LNCAP (cell line): ENCODE results near the gene SMYD5.

Experiments used
- TF ChIP-seq, protein P1 (sequence below): fragments of 450-650 bp; IDR thresholded peaks from 2 replicates; pipeline ENCODE4 v1.5.1; 2017; ENCODE audit warnings: mild to moderate bottlenecking

Gene SMYD5

DNA sequence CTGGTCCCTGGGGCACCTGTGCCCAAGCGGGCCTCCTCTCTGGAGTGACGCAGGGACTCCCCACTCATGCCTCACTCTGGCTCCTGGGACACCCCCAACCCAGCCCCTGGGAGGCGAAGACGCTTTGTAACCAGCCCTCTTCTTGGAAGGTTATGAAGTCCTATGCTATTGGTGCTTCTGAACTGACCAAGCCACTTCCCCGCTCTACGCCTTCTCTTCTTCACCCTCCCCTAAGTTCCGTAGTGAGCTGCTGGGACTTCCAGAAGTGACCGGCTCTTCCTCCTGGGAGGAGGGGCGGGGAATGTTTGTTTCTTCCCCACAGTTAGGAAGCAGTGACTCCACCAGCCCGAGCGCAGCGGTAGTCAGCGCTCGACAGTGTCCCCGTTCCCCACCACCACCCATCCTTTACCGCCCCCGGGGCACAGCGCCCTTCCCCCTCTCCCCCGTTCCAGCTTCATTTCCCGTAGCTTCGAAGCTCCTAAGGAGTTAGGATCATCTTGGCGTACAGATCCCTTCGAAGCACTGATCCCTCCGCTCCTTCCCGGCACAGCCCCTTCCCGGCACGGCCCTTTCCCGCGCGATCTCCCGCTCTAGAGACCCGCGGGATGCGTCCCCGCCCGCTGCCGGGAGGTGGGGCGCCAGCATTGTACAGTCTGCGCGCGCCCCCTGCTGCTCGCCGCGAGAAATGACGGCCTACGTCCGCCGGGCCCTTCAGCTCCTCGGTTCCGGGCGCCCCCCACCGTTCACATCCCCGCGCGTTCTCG is 37.0 kb upstream of the SMYD5 start:
- TF ChIP-seq, protein P1, sequence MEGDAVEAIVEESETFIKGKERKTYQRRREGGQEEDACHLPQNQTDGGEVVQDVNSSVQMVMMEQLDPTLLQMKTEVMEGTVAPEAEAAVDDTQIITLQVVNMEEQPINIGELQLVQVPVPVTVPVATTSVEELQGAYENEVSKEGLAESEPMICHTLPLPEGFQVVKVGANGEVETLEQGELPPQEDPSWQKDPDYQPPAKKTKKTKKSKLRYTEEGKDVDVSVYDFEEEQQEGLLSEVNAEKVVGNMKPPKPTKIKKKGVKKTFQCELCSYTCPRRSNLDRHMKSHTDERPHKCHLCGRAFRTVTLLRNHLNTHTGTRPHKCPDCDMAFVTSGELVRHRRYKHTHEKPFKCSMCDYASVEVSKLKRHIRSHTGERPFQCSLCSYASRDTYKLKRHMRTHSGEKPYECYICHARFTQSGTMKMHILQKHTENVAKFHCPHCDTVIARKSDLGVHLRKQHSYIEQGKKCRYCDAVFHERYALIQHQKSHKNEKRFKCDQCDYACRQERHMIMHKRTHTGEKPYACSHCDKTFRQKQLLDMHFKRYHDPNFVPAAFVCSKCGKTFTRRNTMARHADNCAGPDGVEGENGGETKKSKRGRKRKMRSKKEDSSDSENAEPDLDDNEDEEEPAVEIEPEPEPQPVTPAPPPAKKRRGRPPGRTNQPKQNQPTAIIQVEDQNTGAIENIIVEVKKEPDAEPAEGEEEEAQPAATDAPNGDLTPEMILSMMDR, result peak; percentile 85

DNA sequence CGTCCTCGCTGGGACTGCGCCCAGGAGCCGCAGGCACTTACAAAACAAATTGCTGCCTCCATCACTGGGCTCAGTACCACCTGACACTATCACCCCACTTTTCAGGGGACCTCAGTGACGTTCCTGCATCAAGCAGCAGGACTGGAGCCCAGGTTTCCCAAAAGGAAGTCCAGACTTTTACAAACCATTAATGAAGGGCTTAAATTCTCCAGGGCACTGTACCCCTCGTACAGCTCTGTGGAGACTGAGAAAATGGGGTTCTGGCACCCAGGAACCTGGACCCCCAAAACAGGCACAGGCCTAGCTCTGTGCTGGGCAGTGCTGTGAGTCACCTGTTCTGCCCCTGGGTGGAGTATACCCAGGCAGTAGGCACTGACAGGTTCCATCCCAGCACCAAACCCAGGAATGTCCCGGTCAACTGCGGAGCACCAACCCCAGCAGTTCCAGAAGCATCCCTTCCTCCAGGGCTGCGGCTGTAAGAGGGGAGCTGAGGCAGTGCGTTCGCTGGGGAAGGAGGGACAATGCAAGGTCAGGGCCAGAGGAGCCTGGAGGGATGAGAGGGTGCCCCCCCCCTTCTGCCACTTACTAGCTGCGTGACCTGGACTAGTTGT is 36.3 kb upstream of the SMYD5 start:
- TF ChIP-seq, protein P1, result 0 out of 2 replicates have a peak, but pooled peaks have one; percentile 14

DNA sequence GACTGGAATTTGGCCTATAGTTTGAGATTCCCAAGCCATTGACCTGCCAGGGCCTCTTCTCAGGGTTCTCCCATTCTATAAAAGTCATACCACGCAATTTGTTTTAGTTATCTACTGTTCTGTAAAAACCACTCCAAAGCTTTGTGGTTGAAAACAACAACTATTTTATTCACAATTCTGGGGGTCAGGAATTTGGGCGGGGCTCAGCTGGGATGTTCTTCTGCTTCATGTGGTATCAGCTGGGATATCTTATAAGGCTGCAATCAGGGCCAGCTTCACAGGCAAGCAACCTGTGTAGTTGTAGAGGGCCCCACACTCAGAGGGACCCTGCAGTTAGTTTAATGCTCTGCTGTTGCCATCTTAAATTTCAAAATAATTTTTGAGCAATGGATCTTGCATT is 28.1 kb upstream of the SMYD5 start:
- TF ChIP-seq, protein P1, result no peak

DNA sequence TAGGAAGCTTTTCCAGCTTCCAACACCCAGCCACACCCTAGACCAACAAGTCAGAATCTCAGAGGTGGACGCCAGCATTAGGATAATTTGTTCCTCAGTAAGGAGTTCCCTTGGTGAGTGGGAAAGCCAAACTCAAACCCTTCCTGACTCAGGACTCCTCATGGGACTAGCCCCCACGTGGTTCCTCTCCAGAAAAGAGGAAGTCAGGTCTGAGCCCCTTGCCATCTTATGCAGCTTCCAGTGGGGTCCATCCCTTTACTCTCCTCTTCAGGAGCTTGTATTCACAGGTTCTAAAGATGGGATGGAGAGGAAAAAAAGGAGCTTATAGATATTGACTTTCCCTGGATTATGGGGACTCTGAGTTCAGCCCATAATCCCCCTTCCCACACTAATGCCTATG is 26.5 kb upstream of the SMYD5 start:
- TF ChIP-seq, protein P1, result no peak

DNA sequence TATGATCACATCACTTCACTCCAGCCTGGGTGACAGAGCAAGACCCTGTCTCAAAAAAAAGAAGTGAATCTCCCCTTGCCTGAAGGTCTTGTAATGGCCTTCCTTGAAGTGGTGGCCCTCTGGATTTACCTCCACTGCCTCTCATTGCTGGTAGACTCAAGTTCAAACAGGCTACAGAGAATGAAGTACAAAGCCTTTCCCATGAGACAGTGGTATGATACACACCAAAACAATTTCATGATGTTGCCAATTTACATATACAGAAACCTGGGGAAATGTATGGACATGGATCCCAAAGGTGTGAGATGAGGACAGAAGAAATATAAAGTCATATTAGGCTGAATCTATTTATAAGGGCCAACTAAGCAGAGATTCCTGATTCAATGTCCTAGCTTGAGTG is 16.5 kb upstream of the SMYD5 start:
- TF ChIP-seq, protein P1, result no peak

DNA sequence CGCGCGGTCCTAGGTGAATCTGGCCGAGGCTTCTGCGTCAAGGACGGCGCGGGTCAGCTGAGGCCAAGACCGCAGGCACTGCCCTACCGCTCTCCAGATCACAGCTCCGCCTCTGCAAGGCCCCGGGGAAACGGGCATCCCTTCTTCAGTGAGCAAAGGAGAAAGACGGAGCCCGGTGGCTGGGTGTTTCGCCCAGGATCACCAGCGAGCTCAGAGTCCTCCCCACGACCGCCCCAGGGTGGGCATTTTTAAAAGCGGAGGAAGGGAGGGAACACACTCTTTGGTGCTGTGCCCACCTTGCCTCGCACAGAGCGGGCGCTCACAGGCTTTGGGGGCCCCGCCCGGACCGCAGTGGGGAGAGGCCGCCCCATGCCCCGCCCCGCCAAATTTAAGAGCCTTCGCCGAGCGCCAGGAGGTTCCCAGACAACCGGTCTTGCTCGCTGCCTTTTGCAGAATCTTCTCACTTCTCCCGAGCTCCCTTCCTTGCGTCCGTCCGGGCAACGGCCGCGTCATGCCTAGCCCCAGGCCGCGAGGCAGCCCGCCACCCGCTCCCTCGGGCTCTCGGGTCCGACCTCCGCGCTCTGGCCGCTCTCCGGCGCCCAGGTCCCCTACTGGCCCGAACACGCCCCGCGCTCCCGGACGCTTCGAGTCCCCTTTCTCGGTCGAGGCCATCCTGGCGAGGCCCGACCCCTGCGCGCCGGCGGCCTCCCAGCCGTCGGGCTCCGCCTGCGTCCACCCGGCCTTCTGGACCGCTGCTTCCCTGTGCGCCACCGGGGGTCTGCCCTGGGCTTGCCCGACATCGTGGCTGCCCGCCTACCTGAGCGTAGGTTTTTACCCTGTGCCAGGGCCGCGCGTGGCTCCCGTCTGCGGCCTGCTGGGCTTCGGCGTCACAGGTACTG is 11.6 kb upstream of the SMYD5 start, which contains the start of gene NOTO:
Gene NOTO, plus strand, starts transcription at position 419 of the 899 bp plus-strand sequence. Its CDS starts 93 bp downstream, at position 512.
- TF ChIP-seq, protein P1, result no peak

DNA sequence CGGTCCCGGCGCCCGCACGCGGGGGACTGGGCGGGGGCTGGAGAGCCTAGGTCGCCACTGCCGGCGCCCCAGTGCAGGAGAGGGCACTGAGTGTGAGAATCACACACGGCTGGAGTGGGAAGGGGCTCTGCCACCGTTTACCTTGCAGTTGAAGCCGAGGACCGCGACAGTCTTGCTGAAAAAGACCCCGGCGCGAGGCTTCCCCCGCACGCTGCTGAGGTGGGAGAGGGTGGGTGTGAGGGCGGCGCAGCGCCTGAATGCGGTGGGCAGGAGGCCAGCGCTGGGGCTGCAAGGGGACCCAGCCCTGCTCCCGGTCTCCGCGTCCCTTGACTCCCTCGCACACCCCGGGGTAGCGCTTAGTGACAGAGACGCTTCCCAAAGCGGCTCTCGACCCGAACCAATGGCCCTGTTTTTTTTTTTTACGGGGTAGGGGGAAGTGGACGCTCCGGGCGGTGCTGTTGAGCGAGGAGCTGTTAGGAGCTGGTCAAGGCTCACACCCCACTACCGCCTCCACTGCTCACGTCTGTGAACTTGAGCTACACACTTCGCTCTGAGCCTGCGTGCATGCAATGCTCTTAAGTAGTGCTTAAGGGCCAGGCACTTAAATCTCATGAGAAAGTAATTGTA is 10.9 kb upstream of the SMYD5 start:
- TF ChIP-seq, protein P1, result no peak
